B cell (primary cell): Measurements from ENCODE around the gene RNASE8. TPM values are rescaled to one million over a fixed set of nuclear protein-coding genes. Genes with fewer than 3 reads are reported as not detected.

Experiments used
- ATAC-seq: fragments of 200-7000 bp; cut with Tn5 transposase; one replicate; pipeline ENCODE4 v1.10.0; 2021; ENCODE audit warnings: low read depth, mild to moderate bottlenecking, moderate number of reproducible peaks, moderate library complexity
- CTCF ChIA-PET: fragments of 350-600 bp; sonication (Branson Sonifier 250); formaldehyde crosslinking; loops from one replicate; lab custom pipeline; 2021; ENCODE audit warnings: antibody characterized with exemption, inconsistent platforms; lab: Charles Lee
- POLR2A ChIA-PET: fragments of 350-600 bp; sonication (Branson Sonifier 250); formaldehyde crosslinking; loops from one replicate; lab custom pipeline; 2021; ENCODE audit warnings: antibody characterized with exemption; lab: Charles Lee
- DNase-seq: peaks from one replicate; pipeline ENCODE4 v3.0.0; 2013
- H2AFZ ChIP-seq: 2 replicates; pipeline ENCODE4 v1.6.1; 2012; ENCODE audit warnings: mild to moderate bottlenecking, low read depth, low read length; ENCODE audit not compliant: insufficient read depth, poor library complexity, severe bottlenecking
- H3K27ac ChIP-seq, 2 donors: 1 replicate in 1 of 2; 2 replicates in 1 of 2; pipeline ENCODE4 v1.5.1; 2012 to 2013; ENCODE audit warnings: low read length in 2 of 2, mild to moderate bottlenecking in 2 of 2, moderate library complexity in 1 of 2
- H3K27me3 ChIP-seq, 4 experiments: fragments of 200-600 bp in 1 of 4; sonication (generic) in 1 of 4; replicated peaks in 1 of 4; 1 replicate in 2 of 4; 2 replicates in 2 of 4; pipeline versions ENCODE4 v1.6.1 to v1.7.0; 2013 to 2016; ENCODE audit warnings: low read length in 3 of 4, mild to moderate bottlenecking in 2 of 4, mixed read lengths in 1 of 4, moderate library complexity in 1 of 4; ENCODE audit not compliant: insufficient read depth in 4 of 4, control insufficient read depth in 3 of 4; ENCODE audit errors: control extremely low read depth in 1 of 4
- H3K36me3 ChIP-seq, 2 experiments: replicated peaks in 1 of 2; 1 replicate in 1 of 2; 2 replicates in 1 of 2; pipeline versions ENCODE4 v1.6.1 to v1.7.1; 2013; ENCODE audit warnings: low read length in 1 of 2; ENCODE audit not compliant: insufficient read depth in 2 of 2, control insufficient read depth in 1 of 2; ENCODE audit errors: control extremely low read depth in 1 of 2, extremely low read depth in 1 of 2
- H3K4me1 ChIP-seq, 2 donors: fragments of 200-600 bp in 1 of 2; sonication (generic) in 1 of 2; 1 replicate in 1 of 2; 2 replicates in 1 of 2; pipeline versions ENCODE4 v1.5.1 to v1.6.1; 2013 to 2017; ENCODE audit warnings: low read length in 2 of 2; ENCODE audit not compliant: control insufficient read depth in 2 of 2, insufficient read depth in 2 of 2
- H3K4me2 ChIP-seq: replicated peaks from 2 replicates; pipeline ENCODE3; 2012; ENCODE audit warnings: mild to moderate bottlenecking, low read depth, low read length; ENCODE audit not compliant: poor library complexity, severe bottlenecking
- H3K4me3 ChIP-seq, 5 experiments: fragments of 200-600 bp in 1 of 5; sonication (generic) in 1 of 5; 1 replicate in 3 of 5; 2 replicates in 2 of 5; pipeline versions ENCODE4 v1.5.1 to v1.7.0; 2011 to 2016; ENCODE audit warnings: low read length in 4 of 5, mild to moderate bottlenecking in 4 of 5, low read depth in 2 of 5, control low read depth in 1 of 5, moderate library complexity in 1 of 5; ENCODE audit not compliant: insufficient read depth in 1 of 5; ENCODE audit errors: control extremely low read depth in 1 of 5, extremely low read depth in 1 of 5
- H3K79me2 ChIP-seq: fragments of 200-600 bp; sonication (generic); one replicate; pipeline ENCODE4 v1.6.0; 2016; ENCODE audit warnings: low read length; ENCODE audit not compliant: control insufficient read depth, insufficient read depth
- H3K9ac ChIP-seq: fragments of 200-600 bp; sonication (generic); 2 replicates; pipeline ENCODE4 v1.6.1; 2017; ENCODE audit warnings: mild to moderate bottlenecking, low read length, moderate library complexity
- H3K9me3 ChIP-seq, 3 donors: one replicate each; pipeline versions ENCODE4 v1.6.1 to v1.7.1; 2013; ENCODE audit warnings: low read length in 2 of 3; ENCODE audit not compliant: control insufficient read depth in 2 of 3, insufficient read depth in 1 of 3; ENCODE audit errors: control extremely low read depth in 1 of 3
- H4K20me1 ChIP-seq: 2 replicates; pipeline ENCODE4 v1.6.0; 2012; ENCODE audit warnings: mild to moderate bottlenecking, low read length; ENCODE audit not compliant: insufficient read depth, control insufficient read depth, poor library complexity, severe bottlenecking
- H3K27ac Mint-ChIP-seq: one replicate; pipeline ENCODE4 v1.8.0; 2021; ENCODE audit warnings: mixed read lengths
- H3K27me3 Mint-ChIP-seq: one replicate; pipeline ENCODE4 v1.8.0; 2021; ENCODE audit warnings: mixed read lengths
- H3K4me1 Mint-ChIP-seq: one replicate; pipeline ENCODE4 v1.8.0; 2021; ENCODE audit warnings: mixed read lengths
- H3K4me3 Mint-ChIP-seq: one replicate; pipeline ENCODE4 v1.8.0; 2021; ENCODE audit warnings: mixed read lengths
- H3K9me3 Mint-ChIP-seq: one replicate; pipeline ENCODE4 v1.8.0; 2022; ENCODE audit warnings: mixed read lengths; ENCODE audit not compliant: insufficient read depth
- CTCF ChIP-seq: fragments of 200-600 bp; IDR thresholded peaks from one replicate; pipeline ENCODE4 v1.8.0; 2022; ENCODE audit warnings: antibody characterized with exemption, mild to moderate bottlenecking
- EZH2 ChIP-seq: IDR thresholded peaks from 2 replicates; pipeline ENCODE4 v1.6.1; 2012; ENCODE audit warnings: borderline replicate concordance, low read depth, mild to moderate bottlenecking, moderate library complexity, low read length; ENCODE audit not compliant: insufficient read depth, poor library complexity, severe bottlenecking
- WGBS: methylation state at CpG from one replicate; pipeline ENCODE4 v1.1.5; 2013; ENCODE audit warnings: missing lambda C conversion rate; ENCODE audit not compliant: insufficient coverage; 5-methylcytosine and 5-hydroxymethylcytosine counted together
- intact Hi-C: fragments of 100-400 bp; cut with micrococcal nuclease; formaldehyde crosslinking; loops from one replicate; pipeline ENCODE4 v1.10.0; 2022
- polyA plus RNA-seq: library from polyadenylated mRNA; depleted of rRNA; stranded (reverse); fragments of >200 nt; gene quantifications from 2 replicates; pipeline ENCODE4 v1.2.3, GENCODE V29; 2012
- total RNA-seq, 2 donors: library from RNA; stranded (reverse); fragments of 120-200 nt in 1 of 2; gene quantifications; 1 replicate in 1 of 2; 2 replicates in 1 of 2; pipeline versions ENCODE4 v1.2.3 to v1.2.4, GENCODE V29; 2013 to 2022

Gene RNASE8
- total and polyA plus RNA-seq, 2 donors (not counting 1 experiment from before 2014, with no cell fraction given): not detected

GRCh38 chr14:21089271-21089670, 31.6 kb downstream of the RNASE8 start:
- Mint-ChIP-seq H3K9me3 (no peaks in the 10 kb centered on the region), H3K4me3 (no peak overlapping the region), H3K27me3 (no peaks in the 10 kb centered on the region), H3K4me1 (peaks cover 21% of the 10 kb centered on the region), H3K27ac (no peak overlapping the region)
- Histone ChIP-seq H2AFZ (no peak overlapping the region), H3K79me2 (no peaks in the 10 kb centered on the region), H4K20me1 (no peaks in the 10 kb centered on the region), H3K9me3 (peaks cover 0 to 5% (median 0%) of the 10 kb centered on the region in 3 donors), H3K36me3 (no peaks in the 10 kb centered on the region), H3K4me2 (no peak overlapping the region), H3K27me3 (peaks cover 0 to 4% (median 0%) of the 10 kb centered on the region in 4 experiments), H3K27ac (no peak overlapping the region), H3K9ac (no peak overlapping the region), H3K4me1 (peaks cover 11 to 21% of the 10 kb centered on the region in 2 donors), H3K4me3 (no peak overlapping the region)
- DNase-seq (no peak), ATAC-seq (no peak)
- no peak for TF ChIP-seq EZH2
- no peak for TF ChIP-seq CTCF
- CTCF ChIA-PET: interaction anchor here (0.6 to 7.8 kb wide), 13 partner anchors 9 to 746 kb away, joined by 3 to 91 read pairs (median 5); partner anchors contain the start of genes ARHGEF40, TMEM253 and ZNF219
- intact Hi-C loops: no loop called here
- WGBS: no CpG with 5 or more reads among the region's 1 CpG
- POLR2A ChIA-PET: no interaction called here

- H3K4me1 ChIP-seq: peaks cover 11 to 21% of the 10 kb centered on the region in 2 donors
- ChIA-PET POLR2A (no interaction called here), CTCF (interaction anchor here (0.7 to 7.8 kb wide), 10 partner anchors 8 to 78 kb away, joined by 3 to 91 read pairs (median 8); partner anchors contain the start of genes ARHGEF40, TMEM253 and ZNF219)
- Mint-ChIP-seq H3K27me3 (no peaks in the 10 kb centered on the region), H3K4me3 (no peak overlapping the region), H3K9me3 (no peaks in the 10 kb centered on the region), H3K27ac (no peak overlapping the region), H3K4me1 (peaks cover 21% of the 10 kb centered on the region)
- no peaks in the 10 kb centered on the region for H3K79me2 ChIP-seq
- TF ChIP-seq EZH2 (no peak), CTCF (no peak)
- H3K36me3 ChIP-seq: no peaks in the 10 kb centered on the region
- no peak overlapping the region for H3K9ac ChIP-seq
- intact Hi-C loops: no loop called here
- no peak overlapping the region for H3K4me2 ChIP-seq
- H4K20me1 ChIP-seq: no peaks in the 10 kb centered on the region
- no peak overlapping the region for H3K4me3 ChIP-seq
- H3K27ac ChIP-seq: no peak overlapping the region
- H3K27me3 ChIP-seq: peaks cover 0 to 4% (median 0%) of the 10 kb centered on the region in 4 experiments
- 72% methylated on average over 4 of the region's 5 CpGs for WGBS
- ATAC-seq (no peak), DNase-seq (no peak)
- no peak overlapping the region for H2AFZ ChIP-seq
- peaks cover 0 to 5% (median 0%) of the 10 kb centered on the region in 3 donors for H3K9me3 ChIP-seq
These were observed 32.2 kb downstream of the RNASE8 start for GRCh38 chr14:21089877-21090193.
